ENCODE data around the gene IQGAP3. TPM values are rescaled to one million over a fixed set of nuclear protein-coding genes. Genes with fewer than 3 reads are reported as not detected.

The IQGAP3 gene
- total and polyA plus RNA-seq, 10 donors = 0.24 to 2.2 (median 0.68) TPM

DNA sequence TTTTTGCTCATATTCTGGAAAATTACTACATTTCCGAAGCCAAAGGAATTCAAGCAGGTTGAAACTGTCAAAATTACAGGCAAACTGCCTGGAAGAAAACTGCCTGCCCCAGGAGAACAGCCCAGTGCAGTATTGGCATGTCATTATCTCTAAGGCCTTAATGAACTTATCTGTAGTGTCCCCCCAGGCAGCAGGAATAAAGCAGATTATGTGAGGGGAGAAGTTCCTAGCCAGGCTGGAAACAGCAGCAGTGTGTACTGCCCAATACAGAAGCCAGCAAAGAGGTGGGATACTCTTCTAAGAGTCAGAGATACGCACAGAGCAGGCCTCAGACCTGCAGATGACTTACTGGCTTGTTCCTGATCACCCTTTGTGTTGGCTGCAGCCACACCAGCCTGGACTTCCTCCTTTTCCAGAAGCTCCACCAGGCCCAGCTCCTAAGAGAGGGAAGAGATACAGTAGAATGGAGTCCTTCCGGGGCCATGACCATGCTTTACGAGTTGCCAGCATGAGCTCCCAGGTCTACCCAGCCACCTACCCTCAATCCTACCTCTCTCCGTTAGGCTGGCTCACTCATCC lies 11.7 kb downstream of the IQGAP3 start:
- H3K27ac ChIP-seq = no peak overlapping the region
- intact Hi-C loops (cut with DNase I; ENCODE audit: low total_unique reads) = no loop called here
- no peak for DNase-seq
- no peak overlapping the region for H3K4me3 ChIP-seq
- TF ChIP-seq, protein P1, sequence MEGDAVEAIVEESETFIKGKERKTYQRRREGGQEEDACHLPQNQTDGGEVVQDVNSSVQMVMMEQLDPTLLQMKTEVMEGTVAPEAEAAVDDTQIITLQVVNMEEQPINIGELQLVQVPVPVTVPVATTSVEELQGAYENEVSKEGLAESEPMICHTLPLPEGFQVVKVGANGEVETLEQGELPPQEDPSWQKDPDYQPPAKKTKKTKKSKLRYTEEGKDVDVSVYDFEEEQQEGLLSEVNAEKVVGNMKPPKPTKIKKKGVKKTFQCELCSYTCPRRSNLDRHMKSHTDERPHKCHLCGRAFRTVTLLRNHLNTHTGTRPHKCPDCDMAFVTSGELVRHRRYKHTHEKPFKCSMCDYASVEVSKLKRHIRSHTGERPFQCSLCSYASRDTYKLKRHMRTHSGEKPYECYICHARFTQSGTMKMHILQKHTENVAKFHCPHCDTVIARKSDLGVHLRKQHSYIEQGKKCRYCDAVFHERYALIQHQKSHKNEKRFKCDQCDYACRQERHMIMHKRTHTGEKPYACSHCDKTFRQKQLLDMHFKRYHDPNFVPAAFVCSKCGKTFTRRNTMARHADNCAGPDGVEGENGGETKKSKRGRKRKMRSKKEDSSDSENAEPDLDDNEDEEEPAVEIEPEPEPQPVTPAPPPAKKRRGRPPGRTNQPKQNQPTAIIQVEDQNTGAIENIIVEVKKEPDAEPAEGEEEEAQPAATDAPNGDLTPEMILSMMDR (IDR thresholded peaks at IDR 0.05 in 8 of 11, conservative IDR thresholded peaks at IDR 0.05 in 3 of 11) = no peak
- TF ChIP-seq POLR2A (IDR thresholded peaks at IDR 0.05) (no peak), POLR2AphosphoS5 (IDR thresholded peaks at IDR 0.05) (no peak)
- H3K9me3 ChIP-seq = no peaks in the 10 kb centered on the region
- H3K27me3 ChIP-seq (replicated peaks in 1 of 7) = no peaks in the 10 kb centered on the region
- no peaks in the 10 kb centered on the region for H3K4me1 ChIP-seq
- H3K36me3 ChIP-seq = peaks cover 0 to 54% (median 0%) of the 10 kb centered on the region in 6 donors
- WGBS, 5 donors = 75 to 80% (median 77%) methylated on average over 5 of the region's 5 CpGs

DNA sequence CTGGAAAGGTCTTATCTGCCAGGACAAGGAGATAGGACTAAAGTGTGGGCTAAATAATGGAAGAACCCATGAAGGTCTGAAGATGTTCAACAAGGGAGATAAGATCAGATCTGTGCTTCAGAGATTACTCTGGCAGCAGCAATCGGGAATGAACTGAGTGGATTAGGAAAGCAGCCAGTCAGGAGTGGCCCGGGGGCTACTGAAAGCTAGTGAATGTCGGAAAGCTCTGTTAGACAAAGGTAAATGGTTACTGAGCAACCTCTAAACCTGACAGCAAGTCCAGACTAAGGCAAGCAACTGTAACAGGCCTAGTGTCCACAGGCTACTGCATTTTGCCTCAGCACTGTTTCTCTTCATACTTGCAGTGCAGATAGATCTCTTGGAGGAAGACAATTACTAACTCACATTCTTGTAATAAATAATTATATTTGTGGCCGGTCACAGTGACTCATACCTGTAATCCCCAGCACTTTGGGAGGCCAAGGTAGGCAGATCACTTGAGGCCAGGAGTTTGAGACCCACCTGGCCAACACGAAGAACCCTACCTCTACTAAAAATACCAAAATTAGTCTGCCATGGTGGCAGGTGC lies 12.5 kb downstream of the IQGAP3 start:
- WGBS, 5 donors = 77 to 90% (median 84%) methylated on average over 5 of the region's 5 CpGs
- intact Hi-C loops (cut with DNase I; ENCODE audit: low total_unique reads) = no loop called here
- Histone ChIP-seq H3K4me1 (no peaks in the 10 kb centered on the region), H3K9me3 (no peaks in the 10 kb centered on the region), H3K4me3 (no peak overlapping the region), H3K36me3 (peaks cover 0 to 60% (median 0%) of the 10 kb centered on the region in 6 donors), H3K27ac (no peak overlapping the region), H3K27me3 (replicated peaks in 1 of 7) (no peaks in the 10 kb centered on the region)
- DNase-seq = no peak
- no peak for TF ChIP-seq POLR2A (IDR thresholded peaks at IDR 0.05)
- TF ChIP-seq, protein P1 (IDR thresholded peaks at IDR 0.05 in 8 of 11, conservative IDR thresholded peaks at IDR 0.05 in 3 of 11) = no peak
- TF ChIP-seq POLR2AphosphoS5 (IDR thresholded peaks at IDR 0.05) = no peak

DNA sequence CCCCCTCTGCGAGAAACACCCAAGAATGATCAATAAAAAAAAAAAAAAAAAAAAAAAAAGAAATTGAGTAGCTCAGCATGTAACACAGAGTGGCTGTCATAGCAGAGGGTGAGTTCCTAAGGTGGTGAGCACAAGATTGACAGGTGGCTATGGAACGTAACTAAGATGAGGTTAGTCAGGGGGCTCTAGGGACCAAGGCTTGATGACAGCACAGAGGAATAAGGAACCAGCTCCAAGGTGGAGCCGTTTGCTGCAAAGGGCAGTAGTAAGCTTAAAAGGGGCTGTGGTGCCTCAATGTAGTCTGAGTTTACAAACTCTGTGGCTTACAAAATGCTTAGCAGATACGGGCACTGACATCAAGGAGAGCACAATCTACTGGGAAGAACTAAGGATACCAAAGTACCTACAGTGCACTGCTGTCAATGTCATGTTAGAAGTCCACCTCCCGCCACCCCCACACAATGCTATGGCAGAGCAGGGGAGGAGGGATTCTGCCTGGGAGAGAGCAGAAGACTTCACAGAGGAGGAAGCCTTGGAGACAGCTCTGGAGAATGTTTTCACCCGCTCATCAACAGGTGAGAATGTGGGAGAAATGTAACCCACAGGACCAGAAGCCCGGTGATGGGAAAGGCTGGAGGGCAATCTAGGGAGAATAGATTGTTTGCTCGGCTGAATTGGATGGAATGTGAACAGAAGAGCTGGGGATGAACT lies 13.1 kb downstream of the IQGAP3 start:
- DNase-seq = no peak
- 77 to 91% (median 86%) methylated on average over 7 of the region's 8 CpGs for WGBS, 5 donors
- no peaks in the 10 kb centered on the region for H3K27me3 ChIP-seq (replicated peaks in 1 of 7)
- no peak overlapping the region for H3K4me3 ChIP-seq
- no peaks in the 10 kb centered on the region for H3K9me3 ChIP-seq
- intact Hi-C loops (cut with DNase I; ENCODE audit: low total_unique reads) = no loop called here
- H3K4me1 ChIP-seq = peaks cover 0 to 1% (median 0%) of the 10 kb centered on the region in 6 donors
- no peak overlapping the region for H3K27ac ChIP-seq
- TF ChIP-seq POLR2AphosphoS5 (IDR thresholded peaks at IDR 0.05) (no peak), POLR2A (IDR thresholded peaks at IDR 0.05) (no peak)
- TF ChIP-seq, protein P1 (IDR thresholded peaks at IDR 0.05 in 8 of 11, conservative IDR thresholded peaks at IDR 0.05 in 3 of 11) = no peak
- H3K36me3 ChIP-seq = peaks cover 0 to 59% (median 0%) of the 10 kb centered on the region in 6 donors

DNA sequence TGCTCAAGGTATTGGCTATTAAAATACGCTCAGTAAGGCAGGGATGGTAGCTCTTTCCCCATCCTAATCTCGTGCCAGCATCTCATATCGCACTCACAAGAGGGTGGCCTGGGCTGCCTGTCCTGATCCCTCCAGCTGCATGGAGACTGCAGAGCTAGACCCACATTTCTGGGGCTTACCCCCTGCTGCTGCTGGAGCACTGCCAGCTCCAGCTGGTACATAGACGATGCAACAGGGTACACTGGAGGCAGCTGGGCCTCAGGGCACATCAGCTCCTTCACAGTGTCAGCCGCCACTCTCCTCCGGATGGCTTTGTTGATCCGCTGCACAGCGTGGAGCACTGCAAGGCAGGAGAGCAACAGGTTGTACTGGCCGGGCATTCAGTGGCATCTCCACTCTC lies 16.0 kb downstream of the IQGAP3 start:
- TF ChIP-seq, protein P1 (IDR thresholded peaks at IDR 0.05 in 8 of 11, conservative IDR thresholded peaks at IDR 0.05 in 3 of 11) = no peak
- TF ChIP-seq POLR2AphosphoS5 (IDR thresholded peaks at IDR 0.05) (no peak), POLR2A (IDR thresholded peaks at IDR 0.05) (no peak)
- Histone ChIP-seq H3K27me3 (replicated peaks in 1 of 7) (no peaks in the 10 kb centered on the region), H3K4me3 (no peak overlapping the region), H3K4me1 (peaks cover 0 to 30% (median 12%) of the 10 kb centered on the region in 6 donors), H3K9me3 (no peaks in the 10 kb centered on the region), H3K27ac (no peak overlapping the region), H3K36me3 (peaks cover 0 to 42% (median 0%) of the 10 kb centered on the region in 6 donors)
- WGBS, 5 donors = 82 to 87% (median 83%) methylated on average over 9 of the region's 9 CpGs
- intact Hi-C loops (cut with DNase I; ENCODE audit: low total_unique reads) = no loop called here
- no peak for DNase-seq
